ENCODE results near the gene KIF19.

Gene KIF19

GRCh38 chr17:74305865-74306654, 20.0 kb upstream of the KIF19 start:
- DNase-seq (ENCODE audit: low read depth in 2 of 2): no peak

DNA sequence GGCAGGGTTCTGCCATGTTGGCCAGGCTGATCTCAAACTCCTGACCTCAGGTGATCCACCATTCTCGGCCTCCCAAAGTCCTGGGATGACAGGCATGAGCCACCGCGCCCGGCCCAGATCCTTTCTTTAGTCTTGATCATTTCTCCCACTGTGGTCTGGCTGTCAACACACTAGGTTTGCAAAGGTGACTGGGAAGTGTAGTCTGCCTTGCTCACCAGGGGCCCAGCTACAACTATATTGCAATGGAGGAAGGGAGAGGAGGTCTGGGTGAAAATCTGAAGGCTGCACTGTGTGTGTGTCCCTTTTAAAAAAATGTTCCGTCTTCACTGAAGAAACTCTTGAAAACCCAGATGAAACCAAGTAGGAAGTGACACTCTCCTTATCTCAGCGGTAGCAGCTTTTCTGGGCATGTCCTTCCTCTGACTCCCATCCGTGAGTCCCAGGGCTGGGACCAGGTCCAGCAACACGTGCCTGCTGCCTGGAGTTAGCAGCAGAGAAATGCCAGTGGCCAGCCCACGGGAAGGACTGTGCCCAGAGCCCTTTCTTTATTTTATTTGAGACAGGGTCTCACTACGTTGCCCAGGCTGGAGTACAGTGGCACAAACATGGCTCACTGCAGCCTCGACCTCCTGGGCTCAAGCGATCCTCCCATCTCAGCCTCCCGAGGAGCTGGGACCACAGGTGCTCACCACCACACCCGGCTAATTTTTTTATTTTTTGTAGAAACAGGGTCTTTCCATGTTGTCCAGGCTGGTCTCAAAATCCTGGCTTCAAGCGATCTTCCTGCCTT, 17.8 kb upstream of the KIF19 start:
- no peak for DNase-seq (ENCODE audit: low read depth in 2 of 2)

DNA sequence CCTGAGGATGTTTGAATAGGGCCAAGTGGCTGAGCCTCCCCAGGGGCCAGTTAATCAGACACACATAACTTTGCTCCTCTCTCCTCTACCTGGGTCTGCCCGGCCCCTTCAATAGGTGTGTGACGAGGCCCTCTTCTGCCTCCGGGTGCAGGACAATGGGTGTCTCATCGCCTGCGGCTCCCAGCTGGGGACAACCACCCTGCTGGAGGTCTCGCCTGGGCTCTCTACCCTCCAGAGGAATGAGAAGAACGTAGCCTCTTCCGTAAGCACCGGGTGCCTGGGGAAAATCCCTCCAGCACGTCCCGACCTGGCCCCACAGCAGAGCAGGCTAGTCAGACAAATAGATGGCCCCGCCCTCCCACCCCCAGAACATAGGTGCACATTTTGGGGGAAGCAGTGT, 16.1 kb upstream of the KIF19 start:
- DNase-seq (ENCODE audit: low read depth in 2 of 2): no peak

- no peak for DNase-seq (ENCODE audit: low read depth in 2 of 2)
Observed at GRCh38 chr17:74314877-74315276, 11.1 kb upstream of the KIF19 start.

DNA sequence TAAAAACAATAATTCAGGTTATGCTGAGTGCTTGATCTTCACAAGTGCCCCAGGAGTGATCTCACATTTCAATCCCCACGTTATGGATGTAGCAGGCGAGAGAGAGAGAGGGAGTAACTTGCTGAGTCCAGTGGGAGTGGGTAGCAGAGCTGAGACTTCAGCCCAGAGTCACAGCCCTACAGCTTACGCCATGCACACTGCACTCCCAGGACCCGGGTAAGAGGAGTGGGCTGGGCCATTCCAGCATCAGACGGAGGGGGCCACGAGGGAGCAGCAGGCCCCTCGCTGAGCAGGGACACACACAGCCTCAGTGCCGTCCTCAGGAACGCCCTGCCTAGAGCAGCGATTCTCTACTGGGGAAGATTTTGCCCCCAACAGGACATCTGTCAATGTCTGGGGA, 9.8 kb upstream of the KIF19 start:
- DNase-seq (ENCODE audit: low read depth in 2 of 2): no peak

DNA sequence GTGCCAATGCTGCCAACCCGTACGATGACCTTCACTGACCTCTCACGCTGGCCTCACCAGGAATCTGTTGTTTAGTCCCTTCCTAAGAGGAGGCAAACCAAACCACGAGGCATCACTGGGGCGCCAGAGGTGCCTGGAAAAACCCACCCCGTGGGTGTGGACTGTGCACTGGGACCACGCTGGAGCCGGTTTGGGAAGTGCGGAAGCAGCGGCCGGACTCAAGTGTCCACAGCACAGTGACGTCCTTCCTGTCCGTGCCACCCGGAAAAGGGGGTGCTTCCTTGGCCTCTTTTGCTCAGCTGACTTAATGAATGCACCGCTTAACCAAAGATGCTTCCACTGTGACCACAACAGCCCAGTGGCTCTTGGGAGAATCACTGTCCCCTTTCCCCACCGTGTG, 9.0 kb upstream of the KIF19 start:
- DNase-seq (ENCODE audit: low read depth in 2 of 2): no peak

DNA sequence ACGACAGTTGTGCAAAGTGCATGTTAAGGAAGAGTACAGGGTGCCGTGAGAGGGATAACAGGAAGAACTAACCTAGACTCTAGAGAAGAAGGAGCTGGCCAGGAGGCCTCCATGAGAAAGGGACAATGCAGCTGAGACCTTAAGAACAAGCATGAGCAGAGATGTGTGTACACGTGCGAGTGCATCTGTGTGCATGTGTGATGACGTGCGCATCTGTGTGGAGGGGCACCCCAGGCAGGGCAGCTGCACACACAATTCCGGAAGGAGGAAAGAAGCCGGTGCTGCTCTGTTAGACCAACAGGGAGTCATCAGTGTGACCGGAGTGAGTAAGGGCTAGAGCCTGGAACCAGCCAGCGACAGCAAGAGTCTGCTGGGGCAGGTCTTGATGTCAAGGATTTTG, 7.6 kb upstream of the KIF19 start:
- DNase-seq (ENCODE audit: low read depth in 2 of 2): no peak

- DNase-seq (ENCODE audit: low read depth in 2 of 2): no peak
Observed at GRCh38 chr17:74324521-74324920, 1.5 kb upstream of the KIF19 start.

DNA sequence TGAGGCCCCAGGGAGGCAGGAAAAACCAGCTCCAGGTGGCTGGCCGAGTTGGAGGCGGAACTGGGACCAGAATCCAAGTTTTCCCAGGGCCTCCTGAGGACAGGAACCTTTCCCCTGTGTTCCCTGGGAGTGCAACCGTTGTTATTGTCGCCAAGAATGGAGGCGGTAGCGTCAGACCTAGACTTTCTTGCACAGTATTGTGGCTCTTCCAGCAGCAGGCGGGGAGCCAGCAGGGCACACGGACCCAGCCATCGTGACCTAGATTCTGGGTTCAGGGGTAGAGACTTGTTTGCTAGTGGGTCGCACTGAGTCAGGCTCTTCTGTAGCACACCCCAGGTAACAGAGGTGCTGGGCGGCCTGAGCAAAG, 667 bp upstream of the KIF19 start:
- no peak for DNase-seq (ENCODE audit: low read depth in 2 of 2)

DNA sequence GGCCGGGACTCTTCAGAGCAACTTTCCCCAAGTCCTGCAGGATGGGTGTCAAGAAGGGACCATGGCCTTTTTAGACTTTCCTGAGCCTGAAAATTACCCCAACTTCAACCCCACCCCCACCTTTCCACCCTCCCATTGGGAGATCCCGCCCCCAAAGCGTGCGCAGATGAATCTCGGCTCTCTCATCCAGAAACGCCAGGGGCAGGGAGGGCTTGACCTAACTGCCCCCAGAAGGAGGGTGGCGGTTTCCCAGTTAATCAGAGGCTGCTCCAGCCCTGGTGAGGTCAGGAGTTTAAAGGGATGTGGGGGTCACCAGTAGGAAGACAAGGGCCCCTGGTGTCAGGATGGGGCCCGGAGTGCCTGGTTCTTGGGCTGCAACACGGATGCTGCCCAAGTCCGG, 480 bp downstream of the KIF19 start:
- no peak for DNase-seq (ENCODE audit: low read depth in 2 of 2)

GRCh38 chr17:74328487-74328886, 2.5 kb downstream of the KIF19 start:
- no peak for DNase-seq (ENCODE audit: low read depth in 2 of 2)

DNA sequence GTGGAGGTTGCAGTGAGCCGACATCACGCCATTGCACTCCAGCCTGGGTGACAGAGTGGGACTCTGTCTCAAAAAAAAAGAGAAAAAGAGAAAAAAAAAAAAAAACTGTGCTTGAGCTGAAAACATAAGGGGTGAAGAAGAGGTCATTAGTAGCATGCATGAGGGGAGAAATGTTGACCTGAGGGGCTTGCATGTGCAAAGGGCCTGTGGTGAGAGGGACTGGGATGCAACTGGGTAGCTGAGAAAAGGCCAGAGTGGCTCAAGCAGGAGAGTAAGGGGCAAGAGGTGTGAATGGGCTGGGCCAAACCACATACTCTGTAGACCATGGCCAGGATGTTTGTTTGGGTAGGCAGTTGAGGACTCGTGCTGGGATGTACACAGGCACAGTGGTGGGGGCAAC, 3.4 kb downstream of the KIF19 start:
- DNase-seq (ENCODE audit: low read depth in 2 of 2): no peak

- no peak for DNase-seq (ENCODE audit: low read depth in 2 of 2)
Observed at GRCh38 chr17:74330446-74330845, 4.4 kb downstream of the KIF19 start.

DNA sequence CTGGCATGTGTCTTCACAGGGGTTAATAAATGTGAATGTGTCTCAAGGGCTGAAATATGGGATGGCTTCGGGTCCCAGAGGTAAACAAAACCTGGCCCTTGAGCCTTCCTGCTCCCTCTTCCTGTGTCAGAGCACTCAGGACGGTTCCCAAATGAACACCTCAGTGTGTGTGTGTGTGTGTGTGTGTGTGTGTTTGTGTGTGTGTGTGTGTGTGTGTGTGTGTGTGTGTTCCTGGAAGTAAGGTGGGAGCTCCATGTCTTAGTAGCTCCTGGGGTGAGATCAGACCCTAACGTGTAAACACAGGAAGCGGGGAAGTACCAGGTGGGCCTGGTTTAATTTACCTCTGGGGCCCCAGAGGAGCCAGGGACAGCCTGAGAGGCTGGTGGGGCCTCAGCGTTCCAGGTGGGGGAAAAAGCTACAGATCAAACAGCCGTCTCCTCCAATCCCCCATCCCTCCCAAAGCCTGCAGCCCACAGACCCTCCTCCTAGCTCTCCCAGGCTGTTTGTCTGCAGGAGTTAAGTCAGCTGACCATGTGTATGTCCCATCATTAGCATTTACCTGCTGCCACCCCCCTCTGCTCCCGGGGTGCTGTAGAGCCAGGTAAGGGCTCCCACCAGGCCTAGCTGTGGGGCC, 6.1 kb downstream of the KIF19 start:
- no peak for DNase-seq (ENCODE audit: low read depth in 2 of 2)

DNA sequence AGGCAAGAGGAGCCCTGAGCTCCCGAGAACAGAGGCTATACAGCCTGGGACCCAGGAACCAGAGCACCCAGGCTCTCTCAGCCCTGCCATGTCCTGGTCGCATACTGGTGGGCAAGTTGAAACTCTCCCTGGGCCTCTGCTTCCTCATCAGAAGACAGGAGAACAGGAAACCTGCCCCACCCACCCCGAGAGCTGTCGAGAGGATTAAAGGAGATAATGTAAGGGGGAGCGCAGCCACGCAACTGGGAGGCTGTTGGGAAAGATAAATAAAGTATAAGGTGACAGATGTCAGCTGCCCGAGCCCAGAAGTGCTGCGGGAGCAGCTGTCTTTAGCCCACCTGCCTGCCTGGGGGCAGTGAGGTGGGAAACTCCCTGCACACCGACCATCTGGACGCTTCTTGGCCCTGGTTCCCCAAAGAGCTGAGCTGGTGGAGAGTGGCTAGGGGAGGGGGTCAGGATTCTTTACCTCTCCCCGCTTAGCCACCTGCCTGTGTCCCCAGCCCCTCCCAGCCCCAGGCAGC, 6.8 kb downstream of the KIF19 start:
- DNase-seq (ENCODE audit: low read depth in 2 of 2): no peak

DNA sequence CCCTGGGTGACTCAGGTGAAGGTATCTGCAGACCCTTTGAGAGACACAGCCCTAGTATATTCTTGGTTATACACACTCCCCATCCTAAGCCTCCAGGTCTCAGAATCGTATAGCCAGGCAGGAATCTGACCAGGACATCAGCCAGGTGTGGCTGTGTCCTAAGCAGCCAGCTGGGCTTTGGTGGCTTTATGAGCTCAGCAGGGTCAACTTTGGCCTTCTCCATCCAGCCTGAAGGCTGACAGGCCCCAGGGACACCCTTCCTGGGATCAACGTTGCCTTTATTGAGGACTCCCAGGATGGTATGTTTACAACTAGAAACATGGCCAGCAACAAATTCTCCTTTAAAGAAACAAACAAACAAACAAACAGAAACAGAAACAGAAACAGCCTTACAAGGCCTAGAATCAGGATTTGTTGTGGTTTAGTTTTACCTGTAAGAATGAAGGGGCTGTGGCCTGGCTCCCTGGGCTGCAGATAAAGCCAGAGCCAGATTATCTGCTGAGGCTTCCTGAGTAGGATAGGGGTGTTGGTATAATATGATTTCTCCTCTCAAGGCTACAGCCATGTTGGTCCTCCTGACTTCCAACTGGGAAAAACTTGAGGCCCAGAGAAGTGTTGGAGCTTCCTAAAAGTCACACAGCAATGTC, 8.5 kb downstream of the KIF19 start:
- no peak for DNase-seq (ENCODE audit: low read depth in 2 of 2)

DNA sequence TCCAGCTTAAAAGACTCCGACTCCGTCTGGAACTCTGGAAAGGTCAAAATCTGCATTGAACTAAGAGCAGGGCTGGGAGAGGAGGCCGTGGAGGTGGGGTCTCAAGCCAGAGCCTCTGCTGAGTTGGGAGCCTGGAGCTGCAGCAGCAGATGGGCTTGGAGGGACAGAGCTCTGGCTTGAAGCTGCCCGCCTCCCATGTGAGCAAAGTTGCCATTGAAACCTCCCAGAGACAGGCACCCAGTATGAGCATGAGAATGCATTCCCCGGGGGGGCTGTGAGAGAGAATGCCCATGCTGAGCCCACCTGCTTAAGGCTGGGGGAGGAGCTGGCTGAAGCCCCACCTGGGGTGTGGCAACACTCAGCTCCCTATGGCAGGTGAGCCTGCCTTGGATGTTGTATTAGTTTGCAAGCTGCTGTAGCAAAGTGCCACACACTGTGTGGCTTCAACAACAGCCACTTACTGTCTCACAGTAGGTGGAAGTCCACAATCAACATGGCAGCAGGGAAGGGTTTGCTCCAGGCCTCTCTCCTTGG, 9.6 kb downstream of the KIF19 start:
- no peak for DNase-seq (ENCODE audit: low read depth in 2 of 2)

- DNase-seq (ENCODE audit: low read depth in 2 of 2): no peak
Observed at GRCh38 chr17:74336307-74336706, 10.3 kb downstream of the KIF19 start.

DNA sequence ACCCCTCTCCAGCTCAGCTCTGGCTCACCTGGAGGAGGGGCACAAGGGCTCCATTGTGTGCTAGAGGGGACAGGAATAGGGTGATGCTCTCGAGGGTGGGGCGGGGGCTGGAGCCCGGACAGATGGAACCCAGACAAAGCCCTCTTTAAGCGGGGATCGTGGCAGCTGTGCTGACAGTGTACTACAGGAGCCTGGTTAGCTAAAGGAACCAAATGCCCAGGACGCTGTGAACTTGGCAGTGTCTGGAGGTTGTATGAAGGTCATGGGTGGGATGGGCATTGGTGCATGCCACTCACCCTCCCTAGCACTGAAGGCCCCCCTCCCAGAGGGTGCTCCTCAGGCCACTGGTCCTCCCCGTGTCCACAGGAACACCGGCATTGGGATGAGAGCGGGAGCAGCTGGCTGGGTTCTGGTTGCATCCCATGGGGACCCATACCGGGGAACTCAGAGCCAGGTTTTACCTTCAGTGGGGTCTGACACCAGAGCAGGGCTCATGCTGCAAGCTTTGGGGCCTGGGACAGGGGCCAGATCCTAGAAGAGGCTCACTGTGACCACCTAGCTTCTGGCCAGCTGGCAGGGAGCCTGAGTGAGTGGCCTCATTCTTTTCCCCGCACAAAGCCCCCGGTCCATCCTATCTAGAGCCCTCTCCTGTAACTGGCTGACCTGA, 11.9 kb downstream of the KIF19 start:
- no peak for DNase-seq (ENCODE audit: low read depth in 2 of 2)

DNA sequence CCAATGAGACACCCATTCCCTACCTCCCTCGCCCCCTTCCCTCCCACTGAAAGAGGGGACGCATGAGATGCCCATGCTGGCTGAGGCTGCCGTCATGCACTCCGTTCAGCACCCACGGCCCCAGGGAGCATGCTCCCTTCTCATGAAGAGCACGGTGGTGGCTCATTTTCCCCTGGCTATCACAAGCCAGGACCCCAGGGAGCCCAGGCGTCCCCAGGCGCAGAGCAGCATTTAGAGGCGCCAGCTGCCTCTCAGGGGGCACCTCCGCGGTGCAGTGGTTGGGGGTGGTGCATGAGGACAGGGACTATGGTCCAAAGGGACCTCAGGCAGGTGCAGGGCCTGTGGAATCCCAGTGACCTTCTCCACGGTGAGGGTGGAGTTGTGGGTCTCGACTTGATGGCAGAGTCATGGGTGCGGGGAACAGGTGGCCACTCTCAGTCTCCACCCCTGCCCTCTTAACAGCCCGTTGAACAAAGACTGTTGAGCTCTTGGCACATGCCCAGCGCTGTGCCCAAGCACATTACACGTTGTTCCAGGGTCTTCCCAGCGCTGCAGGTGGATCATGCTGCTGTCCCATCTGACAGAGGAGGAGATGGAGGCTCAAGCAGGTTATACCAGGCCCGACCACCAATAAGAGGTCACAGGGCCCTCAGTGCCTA, 13.6 kb downstream of the KIF19 start:
- DNase-seq (ENCODE audit: low read depth in 2 of 2): no peak

- no peak for DNase-seq (ENCODE audit: low read depth in 2 of 2)
Observed at GRCh38 chr17:74340470-74341023, 14.5 kb downstream of the KIF19 start.
